Ishikawa (cell line): ENCODE data around the gene GRID1.

Experiments
- CEBPB ChIP-seq: IDR thresholded peaks from 2 replicates; pipeline ENCODE4 v1.6.1; 2012
- CREB1 ChIP-seq: IDR thresholded peaks from 2 replicates; pipeline ENCODE4 v1.6.1; 2012; ENCODE audit warnings: low read depth
- EGR1 ChIP-seq: IDR thresholded peaks from 2 replicates; pipeline ENCODE4 v1.6.1; 2012
- EP300 ChIP-seq: IDR thresholded peaks from 2 replicates; pipeline ENCODE4 v1.6.1; 2012; ENCODE audit warnings: borderline replicate concordance
- FOXM1 ChIP-seq: IDR thresholded peaks from 2 replicates; pipeline ENCODE4 v1.6.1; 2012; ENCODE audit warnings: low read depth, borderline replicate concordance
- NFIC ChIP-seq: IDR thresholded peaks from 2 replicates; pipeline ENCODE4 v1.6.1; 2012
- RAD21 ChIP-seq: IDR thresholded peaks from 2 replicates; pipeline ENCODE4 v1.6.1; 2012; ENCODE audit warnings: low read depth
- TAF1 ChIP-seq: IDR thresholded peaks from 2 replicates; pipeline ENCODE4 v1.6.1; 2012; ENCODE audit warnings: low read depth, mild to moderate bottlenecking
- TCF12 ChIP-seq: IDR thresholded peaks from 2 replicates; pipeline ENCODE4 v1.6.1; 2012; ENCODE audit warnings: low read depth
- TEAD4 ChIP-seq: IDR thresholded peaks from 2 replicates; pipeline ENCODE4 v1.6.1; 2012
- YY1 ChIP-seq: IDR thresholded peaks from 2 replicates; pipeline ENCODE4 v1.6.1; 2012; ENCODE audit warnings: low read depth
- ZBTB7A ChIP-seq: IDR thresholded peaks from 2 replicates; pipeline ENCODE4 v1.6.1; 2012; ENCODE audit warnings: low read depth
- TF ChIP-seq, protein P1 (sequence below): IDR thresholded peaks from 2 replicates; pipeline ENCODE4 v1.6.1; 2012; ENCODE audit warnings: low read depth, mild to moderate bottlenecking
- TF ChIP-seq, protein P2 (sequence below): IDR thresholded peaks from 2 replicates; pipeline ENCODE4 v1.6.1; 2012
- TF ChIP-seq, protein P3 (sequence below): IDR thresholded peaks from 2 replicates; pipeline ENCODE4 v1.6.1; 2012

The GRID1 gene

DNA sequence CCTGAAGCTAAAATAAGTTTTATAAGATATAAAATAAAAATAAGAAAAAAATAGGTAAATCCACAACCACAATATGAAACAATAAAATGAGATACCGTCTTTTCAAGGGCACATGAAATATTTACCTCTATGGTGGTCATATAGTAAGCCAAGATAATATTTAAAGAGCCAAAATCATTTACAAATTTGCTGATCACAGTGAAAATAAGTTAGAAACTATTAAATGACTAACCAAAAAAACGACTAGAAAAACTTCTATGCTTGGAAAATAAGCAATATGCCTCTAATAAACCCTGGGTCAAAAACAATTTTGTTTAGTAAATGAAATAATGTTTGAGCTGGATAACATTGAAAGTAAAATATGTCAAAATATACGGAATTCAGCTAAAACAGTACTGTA, 535.2 kb downstream of the GRID1 start:
- TF ChIP-seq CEBPB (no peak), EGR1 (no peak), TEAD4 (no peak), NFIC (no peak), TAF1 (no peak)

DNA sequence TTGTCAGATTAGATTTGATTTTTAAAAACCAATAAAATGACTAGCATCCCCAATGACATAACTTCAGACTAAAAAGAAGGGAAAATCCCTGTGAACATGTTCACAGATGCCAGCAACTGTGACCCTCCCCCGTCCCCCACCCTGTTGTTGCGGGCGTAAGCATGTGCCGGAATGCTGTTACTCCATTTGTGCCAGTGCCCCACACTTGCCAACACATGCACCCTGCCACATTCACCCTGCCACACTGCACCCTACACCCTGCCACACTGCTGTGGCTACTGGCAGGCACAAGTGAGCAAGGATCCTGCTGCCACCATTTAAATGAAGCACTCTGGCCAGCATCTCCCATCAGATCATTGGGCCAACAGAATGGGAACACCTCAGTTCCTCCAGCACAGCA, 540.2 kb downstream of the GRID1 start:
- TF ChIP-seq TEAD4 (no peak), TAF1 (no peak), CEBPB (no peak), EP300 (no peak), EGR1 (no peak), FOXM1 (no peak), TCF12 (no peak), ZBTB7A (no peak), CREB1 (no peak), YY1 (no peak), RAD21 (no peak), NFIC (no peak)
- TF ChIP-seq, protein P1, sequence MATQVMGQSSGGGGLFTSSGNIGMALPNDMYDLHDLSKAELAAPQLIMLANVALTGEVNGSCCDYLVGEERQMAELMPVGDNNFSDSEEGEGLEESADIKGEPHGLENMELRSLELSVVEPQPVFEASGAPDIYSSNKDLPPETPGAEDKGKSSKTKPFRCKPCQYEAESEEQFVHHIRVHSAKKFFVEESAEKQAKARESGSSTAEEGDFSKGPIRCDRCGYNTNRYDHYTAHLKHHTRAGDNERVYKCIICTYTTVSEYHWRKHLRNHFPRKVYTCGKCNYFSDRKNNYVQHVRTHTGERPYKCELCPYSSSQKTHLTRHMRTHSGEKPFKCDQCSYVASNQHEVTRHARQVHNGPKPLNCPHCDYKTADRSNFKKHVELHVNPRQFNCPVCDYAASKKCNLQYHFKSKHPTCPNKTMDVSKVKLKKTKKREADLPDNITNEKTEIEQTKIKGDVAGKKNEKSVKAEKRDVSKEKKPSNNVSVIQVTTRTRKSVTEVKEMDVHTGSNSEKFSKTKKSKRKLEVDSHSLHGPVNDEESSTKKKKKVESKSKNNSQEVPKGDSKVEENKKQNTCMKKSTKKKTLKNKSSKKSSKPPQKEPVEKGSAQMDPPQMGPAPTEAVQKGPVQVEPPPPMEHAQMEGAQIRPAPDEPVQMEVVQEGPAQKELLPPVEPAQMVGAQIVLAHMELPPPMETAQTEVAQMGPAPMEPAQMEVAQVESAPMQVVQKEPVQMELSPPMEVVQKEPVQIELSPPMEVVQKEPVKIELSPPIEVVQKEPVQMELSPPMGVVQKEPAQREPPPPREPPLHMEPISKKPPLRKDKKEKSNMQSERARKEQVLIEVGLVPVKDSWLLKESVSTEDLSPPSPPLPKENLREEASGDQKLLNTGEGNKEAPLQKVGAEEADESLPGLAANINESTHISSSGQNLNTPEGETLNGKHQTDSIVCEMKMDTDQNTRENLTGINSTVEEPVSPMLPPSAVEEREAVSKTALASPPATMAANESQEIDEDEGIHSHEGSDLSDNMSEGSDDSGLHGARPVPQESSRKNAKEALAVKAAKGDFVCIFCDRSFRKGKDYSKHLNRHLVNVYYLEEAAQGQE = no peak
- TF ChIP-seq, protein P2, sequence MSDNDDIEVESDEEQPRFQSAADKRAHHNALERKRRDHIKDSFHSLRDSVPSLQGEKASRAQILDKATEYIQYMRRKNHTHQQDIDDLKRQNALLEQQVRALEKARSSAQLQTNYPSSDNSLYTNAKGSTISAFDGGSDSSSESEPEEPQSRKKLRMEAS = no peak
- TF ChIP-seq, protein P3, sequence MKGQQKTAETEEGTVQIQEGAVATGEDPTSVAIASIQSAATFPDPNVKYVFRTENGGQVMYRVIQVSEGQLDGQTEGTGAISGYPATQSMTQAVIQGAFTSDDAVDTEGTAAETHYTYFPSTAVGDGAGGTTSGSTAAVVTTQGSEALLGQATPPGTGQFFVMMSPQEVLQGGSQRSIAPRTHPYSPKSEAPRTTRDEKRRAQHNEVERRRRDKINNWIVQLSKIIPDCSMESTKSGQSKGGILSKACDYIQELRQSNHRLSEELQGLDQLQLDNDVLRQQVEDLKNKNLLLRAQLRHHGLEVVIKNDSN = no peak

DNA sequence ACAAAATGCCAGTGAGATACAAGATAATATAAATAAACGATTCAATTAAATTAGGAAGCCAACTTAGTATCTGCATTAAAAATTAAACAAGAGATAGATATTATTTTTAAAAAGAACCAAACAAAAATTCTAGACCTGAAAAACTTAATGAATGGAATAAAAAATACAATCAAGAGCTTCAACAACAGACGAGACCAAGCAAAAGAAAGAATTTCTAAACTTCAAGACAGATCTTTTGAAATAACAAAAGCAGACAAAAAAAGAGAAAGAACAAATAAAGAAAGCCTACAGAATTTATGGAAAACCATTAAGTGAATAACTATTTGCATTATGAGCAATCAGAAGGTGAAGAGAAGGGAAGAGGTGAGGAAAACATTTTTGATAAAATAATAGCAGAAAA, 555.2 kb downstream of the GRID1 start:
- no peak for TF ChIP-seq EP300
- TF ChIP-seq TAF1 = no peak
- TF ChIP-seq CEBPB = no peak
- TF ChIP-seq NFIC = no peak
- TF ChIP-seq TCF12 = no peak

DNA sequence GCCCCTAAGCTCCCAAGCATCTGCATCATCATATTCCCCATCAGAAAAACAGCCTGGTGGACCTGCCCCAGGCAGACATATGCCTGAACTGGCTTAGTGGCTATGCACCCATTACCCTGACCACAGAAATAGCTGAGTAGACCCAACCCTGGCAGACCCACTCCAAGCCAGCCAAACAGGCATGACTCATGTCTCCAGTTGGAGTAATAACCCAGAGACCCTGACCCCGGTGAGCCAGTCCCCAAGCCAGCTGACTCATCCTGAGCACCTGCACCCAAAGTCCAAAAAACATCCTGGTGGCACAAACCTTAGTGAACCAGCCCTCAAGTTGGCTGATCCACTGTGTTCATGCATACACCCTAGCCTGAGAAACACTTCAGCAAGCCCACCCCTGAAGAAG, 555.9 kb downstream of the GRID1 start:
- TF ChIP-seq TEAD4 = no peak
- no peak for TF ChIP-seq FOXM1
- TF ChIP-seq, protein P2 = no peak
- TF ChIP-seq CEBPB = no peak
- no peak for TF ChIP-seq CREB1
- no peak for TF ChIP-seq TAF1
- no peak for TF ChIP-seq EP300
- TF ChIP-seq RAD21 = no peak
- TF ChIP-seq NFIC = no peak
- no peak for TF ChIP-seq ZBTB7A
- TF ChIP-seq, protein P1 = no peak
- TF ChIP-seq, protein P3 = no peak
- TF ChIP-seq EGR1 = no peak
- TF ChIP-seq YY1 = no peak
- no peak for TF ChIP-seq TCF12

DNA sequence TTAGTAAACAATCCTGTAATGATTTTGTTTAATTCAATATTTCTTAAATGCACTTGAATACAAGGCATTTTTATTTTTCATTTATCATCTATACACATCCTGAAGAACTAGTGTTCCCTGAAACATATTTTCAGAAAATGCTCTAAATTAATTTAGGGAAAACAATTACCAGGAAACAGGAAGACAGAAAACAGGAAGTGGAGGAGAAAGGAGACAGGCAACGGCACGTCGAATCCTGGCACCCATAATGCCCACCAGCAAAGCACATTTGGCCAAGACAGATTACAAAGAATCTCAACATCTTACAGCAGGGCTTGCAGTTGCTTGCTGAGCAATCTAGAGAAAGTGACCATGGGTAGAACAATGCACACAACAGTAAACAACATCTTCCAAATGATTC, 571.1 kb downstream of the GRID1 start:
- TF ChIP-seq, protein P3 = no peak
- TF ChIP-seq CEBPB = no peak
- no peak for TF ChIP-seq TEAD4
- no peak for TF ChIP-seq NFIC
- TF ChIP-seq, protein P1 = no peak
- no peak for TF ChIP-seq RAD21
- no peak for TF ChIP-seq CREB1
- TF ChIP-seq, protein P2 = no peak
- TF ChIP-seq EGR1 = no peak
- TF ChIP-seq EP300 = no peak
- TF ChIP-seq FOXM1 = no peak
